K562 (cell line): ENCODE data around the gene SNX15. TPM values are rescaled to one million over a fixed set of nuclear protein-coding genes. Genes with fewer than 3 reads are reported as not detected.

Source experiments
- ARID1B ChIP-seq: fragments of 450-650 bp; IDR thresholded peaks from 2 replicates; pipeline ENCODE4 v1.6.1; 2016; ENCODE audit warnings: antibody characterized with exemption, mild to moderate bottlenecking, inconsistent platforms
- CBFA2T2 ChIP-seq: fragments of 450-650 bp; conservative IDR thresholded peaks from 2 replicates; pipeline ENCODE4 v1.6.1; 2017; ENCODE audit warnings: mild to moderate bottlenecking
- JUNB ChIP-seq: fragments of 450-650 bp; formaldehyde crosslinking; conservative IDR thresholded peaks from 2 replicates; pipeline ENCODE4 v1.4.0; 2020; ENCODE audit warnings: mild to moderate bottlenecking
- KDM5B ChIP-seq: fragments of 200-600 bp; sonication (generic); IDR thresholded peaks from 2 replicates; pipeline ENCODE4 v1.6.1; 2012; ENCODE audit warnings: low read depth, mild to moderate bottlenecking, moderate library complexity, low read length, control low read depth, inconsistent platforms; ENCODE audit not compliant: insufficient replicate concordance
- SMARCE1 ChIP-seq: fragments of 450-650 bp; IDR thresholded peaks from 2 replicates; pipeline ENCODE4 v1.7.1; 2016; ENCODE audit warnings: mild to moderate bottlenecking
- TCF7L2 ChIP-seq: fragments of 150-350 bp; IDR thresholded peaks from 2 replicates; pipeline ENCODE4 v1.6.1; 2016; ENCODE audit warnings: low read depth, mild to moderate bottlenecking, low read length, moderate library complexity
- ZNF274 ChIP-seq: IDR thresholded peaks from 2 replicates; pipeline ENCODE4 v1.6.1; 2011; ENCODE audit warnings: low read depth, mild to moderate bottlenecking, low read length, moderate library complexity, borderline replicate concordance
- ZNF354B ChIP-seq: fragments of 250-450 bp; sonication (Bioruptor Pico); IDR thresholded peaks from 2 replicates; pipeline ENCODE4 v1.4.0; 2020
- ZNF551 ChIP-seq: fragments of 250-450 bp; sonication (Bioruptor Pico); IDR thresholded peaks from 2 replicates; pipeline ENCODE4 v1.5.0; 2021; ENCODE audit warnings: mild to moderate bottlenecking, moderate library complexity
- ZNF561 ChIP-seq: fragments of 450-650 bp; formaldehyde crosslinking; conservative IDR thresholded peaks from 2 replicates; pipeline ENCODE4 v1.4.0; 2020; ENCODE audit warnings: mild to moderate bottlenecking, moderate library complexity
- polyA plus RNA-seq, 8 experiments: library from polyadenylated mRNA; depleted of rRNA in 4 of 8; stranded (reverse) in 5 of 8; unstranded in 3 of 8; fragments of >200 nt; fragmentation: Nextera tagmentation in 2 of 8; fragmentation: Illumina TruSeq in 1 of 8; extraction: Ambion mirVana in 2 of 8; extraction: Trizol in 1 of 8; gene quantifications; 2 replicates each; pipeline versions ENCODE4 v1.2.1 to v1.2.3, GENCODE V29; 2011 to 2014; ENCODE audit warnings: inconsistent platforms in 1 of 8, missing spikeins in 1 of 8
- total RNA-seq, 7 experiments: library from RNA; depleted of rRNA in 6 of 7; stranded (reverse); fragments of >200 nt in 6 of 7; fragmentation: Illumina TruSeq in 2 of 7; extraction: Trizol in 2 of 7; gene quantifications; 2 replicates each; pipeline versions ENCODE4 v1.2.1 to v1.2.3, GENCODE V29; 2011 to 2021; ENCODE audit warnings: low replicate concordance in 1 of 7
- TF ChIP-seq, protein P1 (sequence below): sonication (generic); formaldehyde crosslinking; IDR thresholded peaks from 2 replicates; pipeline ENCODE4 v1.8.0; 2022; ENCODE audit warnings: mild to moderate bottlenecking, missing genetic modification reagents
- TF ChIP-seq, protein P2 (sequence below): fragments of 250-450 bp; sonication (Bioruptor Pico); IDR thresholded peaks from 2 replicates; pipeline ENCODE4 v1.8.0; 2021; ENCODE audit warnings: moderate library complexity, mild to moderate bottlenecking, inconsistent platforms
- TF ChIP-seq, protein P3 (sequence below), 2 experiments: IDR thresholded peaks; 2 replicates each; pipeline ENCODE4 v1.6.1; 2011; ENCODE audit warnings: borderline replicate concordance in 1 of 2, control low read depth in 1 of 2, low read depth in 1 of 2, low read length in 1 of 2, mild to moderate bottlenecking in 1 of 2, mixed read lengths in 1 of 2, moderate library complexity in 1 of 2; ENCODE audit not compliant: insufficient read depth in 1 of 2, insufficient read length in 1 of 2, poor library complexity in 1 of 2, severe bottlenecking in 1 of 2; ENCODE audit errors: extremely low read depth in 1 of 2
- TF ChIP-seq, protein P4 (sequence below): fragments of 450-650 bp; formaldehyde crosslinking; IDR thresholded peaks from 2 replicates; pipeline ENCODE4 v1.4.0; 2022; ENCODE audit warnings: missing genetic modification characterization
- TF ChIP-seq, protein P5 (sequence below), 2 experiments: fragments of 250-450 bp in 1 of 2; fragments of 450-650 bp in 1 of 2; sonication (Bioruptor Pico) in 1 of 2; IDR thresholded peaks; 2 replicates each; pipeline versions ENCODE4 v1.6.1 to v1.8.0; 2016 to 2021; ENCODE audit warnings: mild to moderate bottlenecking in 2 of 2, moderate library complexity in 2 of 2, missing compliant biosample characterization in 1 of 2, missing genetic modification characterization in 1 of 2
- TF ChIP-seq, protein P6 (sequence below): fragments of 450-650 bp; formaldehyde crosslinking; IDR thresholded peaks from 2 replicates; pipeline ENCODE4 v1.4.0; 2020; ENCODE audit warnings: mild to moderate bottlenecking, moderate library complexity
- TF ChIP-seq, protein P7 (sequence below): fragments of 250-450 bp; sonication (Bioruptor Pico); IDR thresholded peaks from 2 replicates; pipeline ENCODE4 v1.8.0; 2021; ENCODE audit warnings: moderate library complexity, mild to moderate bottlenecking, inconsistent platforms

The SNX15 gene
- total and polyA plus RNA-seq, 9 of the 15 experiments (the other 6 are each of a cell fraction or from before 2014, with no cell fraction given): 1.8 to 27.8 (median 15.2) TPM

DNA sequence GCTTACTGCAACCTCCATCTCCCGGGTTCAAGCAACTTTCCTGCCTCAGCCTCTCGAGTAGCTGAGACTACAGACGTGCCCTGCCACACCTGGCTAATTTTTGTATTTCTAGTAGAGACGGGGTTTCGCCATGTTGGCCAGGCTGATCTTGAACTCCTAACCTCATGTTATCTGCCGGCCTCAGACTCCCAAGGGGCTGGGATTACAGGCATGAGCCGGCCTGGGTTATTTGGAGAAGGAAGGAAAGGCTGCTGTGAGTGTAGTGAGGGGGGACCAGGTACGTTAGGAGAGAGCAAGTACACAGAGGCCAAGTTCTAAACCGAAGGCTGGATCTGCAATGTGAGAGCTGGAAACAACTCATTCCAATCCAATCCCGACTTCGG lies 30.9 kb upstream of the SNX15 start (continued):
- TF ChIP-seq, protein P1, sequence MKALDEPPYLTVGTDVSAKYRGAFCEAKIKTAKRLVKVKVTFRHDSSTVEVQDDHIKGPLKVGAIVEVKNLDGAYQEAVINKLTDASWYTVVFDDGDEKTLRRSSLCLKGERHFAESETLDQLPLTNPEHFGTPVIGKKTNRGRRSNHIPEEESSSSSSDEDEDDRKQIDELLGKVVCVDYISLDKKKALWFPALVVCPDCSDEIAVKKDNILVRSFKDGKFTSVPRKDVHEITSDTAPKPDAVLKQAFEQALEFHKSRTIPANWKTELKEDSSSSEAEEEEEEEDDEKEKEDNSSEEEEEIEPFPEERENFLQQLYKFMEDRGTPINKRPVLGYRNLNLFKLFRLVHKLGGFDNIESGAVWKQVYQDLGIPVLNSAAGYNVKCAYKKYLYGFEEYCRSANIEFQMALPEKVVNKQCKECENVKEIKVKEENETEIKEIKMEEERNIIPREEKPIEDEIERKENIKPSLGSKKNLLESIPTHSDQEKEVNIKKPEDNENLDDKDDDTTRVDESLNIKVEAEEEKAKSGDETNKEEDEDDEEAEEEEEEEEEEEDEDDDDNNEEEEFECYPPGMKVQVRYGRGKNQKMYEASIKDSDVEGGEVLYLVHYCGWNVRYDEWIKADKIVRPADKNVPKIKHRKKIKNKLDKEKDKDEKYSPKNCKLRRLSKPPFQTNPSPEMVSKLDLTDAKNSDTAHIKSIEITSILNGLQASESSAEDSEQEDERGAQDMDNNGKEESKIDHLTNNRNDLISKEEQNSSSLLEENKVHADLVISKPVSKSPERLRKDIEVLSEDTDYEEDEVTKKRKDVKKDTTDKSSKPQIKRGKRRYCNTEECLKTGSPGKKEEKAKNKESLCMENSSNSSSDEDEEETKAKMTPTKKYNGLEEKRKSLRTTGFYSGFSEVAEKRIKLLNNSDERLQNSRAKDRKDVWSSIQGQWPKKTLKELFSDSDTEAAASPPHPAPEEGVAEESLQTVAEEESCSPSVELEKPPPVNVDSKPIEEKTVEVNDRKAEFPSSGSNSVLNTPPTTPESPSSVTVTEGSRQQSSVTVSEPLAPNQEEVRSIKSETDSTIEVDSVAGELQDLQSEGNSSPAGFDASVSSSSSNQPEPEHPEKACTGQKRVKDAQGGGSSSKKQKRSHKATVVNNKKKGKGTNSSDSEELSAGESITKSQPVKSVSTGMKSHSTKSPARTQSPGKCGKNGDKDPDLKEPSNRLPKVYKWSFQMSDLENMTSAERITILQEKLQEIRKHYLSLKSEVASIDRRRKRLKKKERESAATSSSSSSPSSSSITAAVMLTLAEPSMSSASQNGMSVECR (CRISPR knock-in tag): no peak
- no peak for TF ChIP-seq ZNF551
- TF ChIP-seq, protein P2, sequence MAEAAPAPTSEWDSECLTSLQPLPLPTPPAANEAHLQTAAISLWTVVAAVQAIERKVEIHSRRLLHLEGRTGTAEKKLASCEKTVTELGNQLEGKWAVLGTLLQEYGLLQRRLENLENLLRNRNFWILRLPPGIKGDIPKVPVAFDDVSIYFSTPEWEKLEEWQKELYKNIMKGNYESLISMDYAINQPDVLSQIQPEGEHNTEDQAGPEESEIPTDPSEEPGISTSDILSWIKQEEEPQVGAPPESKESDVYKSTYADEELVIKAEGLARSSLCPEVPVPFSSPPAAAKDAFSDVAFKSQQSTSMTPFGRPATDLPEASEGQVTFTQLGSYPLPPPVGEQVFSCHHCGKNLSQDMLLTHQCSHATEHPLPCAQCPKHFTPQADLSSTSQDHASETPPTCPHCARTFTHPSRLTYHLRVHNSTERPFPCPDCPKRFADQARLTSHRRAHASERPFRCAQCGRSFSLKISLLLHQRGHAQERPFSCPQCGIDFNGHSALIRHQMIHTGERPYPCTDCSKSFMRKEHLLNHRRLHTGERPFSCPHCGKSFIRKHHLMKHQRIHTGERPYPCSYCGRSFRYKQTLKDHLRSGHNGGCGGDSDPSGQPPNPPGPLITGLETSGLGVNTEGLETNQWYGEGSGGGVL (CRISPR knock-in tag): no peak
- no peak for TF ChIP-seq TCF7L2
- TF ChIP-seq KDM5B: peak; percentile 7
- TF ChIP-seq ZNF561 (CRISPR knock-in tag): no peak
- TF ChIP-seq SMARCE1: peak; percentile 17; the same call in 1 of the 2 replicates
- no peak for TF ChIP-seq ZNF274
- no peak for TF ChIP-seq ZNF354B (CRISPR knock-in tag)
- peak; percentile 50; the same call in 1 of the 2 replicates for TF ChIP-seq ARID1B
- TF ChIP-seq, protein P3, sequence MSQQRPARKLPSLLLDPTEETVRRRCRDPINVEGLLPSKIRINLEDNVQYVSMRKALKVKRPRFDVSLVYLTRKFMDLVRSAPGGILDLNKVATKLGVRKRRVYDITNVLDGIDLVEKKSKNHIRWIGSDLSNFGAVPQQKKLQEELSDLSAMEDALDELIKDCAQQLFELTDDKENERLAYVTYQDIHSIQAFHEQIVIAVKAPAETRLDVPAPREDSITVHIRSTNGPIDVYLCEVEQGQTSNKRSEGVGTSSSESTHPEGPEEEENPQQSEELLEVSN (IDR thresholded peaks at IDR 0.05; ENCODE audit: borderline replicate concordance in 1 of 2, extremely low read depth in 1 of 2, insufficient read depth in 1 of 2, insufficient read length in 1 of 2, low read depth in 1 of 2, low read length in 1 of 2, poor library complexity in 1 of 2, severe bottlenecking in 1 of 2): no peak
- TF ChIP-seq JUNB (CRISPR knock-in tag): no peak
- TF ChIP-seq, protein P4, sequence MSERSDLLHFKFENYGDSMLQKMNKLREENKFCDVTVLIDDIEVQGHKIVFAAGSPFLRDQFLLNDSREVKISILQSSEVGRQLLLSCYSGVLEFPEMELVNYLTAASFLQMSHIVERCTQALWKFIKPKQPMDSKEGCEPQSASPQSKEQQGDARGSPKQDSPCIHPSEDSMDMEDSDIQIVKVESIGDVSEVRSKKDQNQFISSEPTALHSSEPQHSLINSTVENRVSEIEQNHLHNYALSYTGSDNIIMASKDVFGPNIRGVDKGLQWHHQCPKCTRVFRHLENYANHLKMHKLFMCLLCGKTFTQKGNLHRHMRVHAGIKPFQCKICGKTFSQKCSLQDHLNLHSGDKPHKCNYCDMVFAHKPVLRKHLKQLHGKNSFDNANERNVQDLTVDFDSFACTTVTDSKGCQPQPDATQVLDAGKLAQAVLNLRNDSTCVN (CRISPR knock-in tag): no peak
- TF ChIP-seq CBFA2T2: 0 out of 2 replicates have a peak, but pooled peaks have one; percentile 5
- TF ChIP-seq, protein P5, sequence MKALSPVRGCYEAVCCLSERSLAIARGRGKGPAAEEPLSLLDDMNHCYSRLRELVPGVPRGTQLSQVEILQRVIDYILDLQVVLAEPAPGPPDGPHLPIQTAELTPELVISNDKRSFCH (CRISPR knock-in tag; IDR thresholded peaks at IDR 0.05): no peak
- TF ChIP-seq, protein P5 (tag; IDR thresholded peaks at IDR 0.05): no peak
- TF ChIP-seq, protein P6, sequence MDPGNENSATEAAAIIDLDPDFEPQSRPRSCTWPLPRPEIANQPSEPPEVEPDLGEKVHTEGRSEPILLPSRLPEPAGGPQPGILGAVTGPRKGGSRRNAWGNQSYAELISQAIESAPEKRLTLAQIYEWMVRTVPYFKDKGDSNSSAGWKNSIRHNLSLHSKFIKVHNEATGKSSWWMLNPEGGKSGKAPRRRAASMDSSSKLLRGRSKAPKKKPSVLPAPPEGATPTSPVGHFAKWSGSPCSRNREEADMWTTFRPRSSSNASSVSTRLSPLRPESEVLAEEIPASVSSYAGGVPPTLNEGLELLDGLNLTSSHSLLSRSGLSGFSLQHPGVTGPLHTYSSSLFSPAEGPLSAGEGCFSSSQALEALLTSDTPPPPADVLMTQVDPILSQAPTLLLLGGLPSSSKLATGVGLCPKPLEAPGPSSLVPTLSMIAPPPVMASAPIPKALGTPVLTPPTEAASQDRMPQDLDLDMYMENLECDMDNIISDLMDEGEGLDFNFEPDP (CRISPR knock-in tag): no peak
- TF ChIP-seq, protein P7, sequence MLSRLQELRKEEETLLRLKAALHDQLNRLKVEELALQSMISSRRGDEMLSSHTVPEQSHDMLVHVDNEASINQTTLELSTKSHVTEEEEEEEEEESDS (CRISPR knock-in tag): no peak
